Activated CD4-positive, alpha-beta T cell treated with anti-CD3 and anti-CD28 coated beads for 36 hours (primary cell): ENCODE data around the gene CYP11A1. TPM values are rescaled to one million over a fixed set of nuclear protein-coding genes. Genes with fewer than 3 reads are reported as not detected.

ENCODE experiments used
- ATAC-seq: fragments of 200-7000 bp; cut with Tn5 transposase; one replicate; pipeline ENCODE4 v1.10.0; 2021; ENCODE audit warnings: mild to moderate bottlenecking, moderate library complexity
- CTCF ChIA-PET: fragments of 350-600 bp; sonication (Branson Sonifier 250); formaldehyde crosslinking; loops from one replicate; lab custom pipeline; 2021; ENCODE audit warnings: antibody characterized with exemption; lab: Charles Lee
- POLR2A ChIA-PET: fragments of 350-600 bp; sonication (Branson Sonifier 250); formaldehyde crosslinking; loops from one replicate; lab custom pipeline; 2021; ENCODE audit warnings: antibody characterized with exemption, inconsistent platforms; lab: Charles Lee
- DNase-seq: peaks from one replicate; pipeline ENCODE4 v3.0.0-alpha.2; 2020
- H3K27ac Mint-ChIP-seq: one replicate; pipeline ENCODE4 v1.8.0; 2021; ENCODE audit warnings: mixed read lengths
- H3K27me3 Mint-ChIP-seq: one replicate; pipeline ENCODE4 v1.8.0; 2021; ENCODE audit warnings: mixed read lengths
- H3K36me3 Mint-ChIP-seq: one replicate; pipeline ENCODE4 v1.8.0; 2021; ENCODE audit warnings: low read depth, mixed read lengths
- H3K4me1 Mint-ChIP-seq: one replicate; pipeline ENCODE4 v1.8.0; 2021; ENCODE audit warnings: mixed read lengths
- H3K4me3 Mint-ChIP-seq: one replicate; pipeline ENCODE4 v1.8.0; 2021; ENCODE audit warnings: mild to moderate bottlenecking, moderate library complexity, mixed read lengths
- H3K9me3 Mint-ChIP-seq: one replicate; pipeline ENCODE4 v1.8.0; 2021; ENCODE audit warnings: low read depth, mixed read lengths
- intact Hi-C, 2 experiments: fragments of 100-400 bp; cut with DNase I in 1 of 2; cut with micrococcal nuclease in 1 of 2; formaldehyde crosslinking; loops; one replicate each; pipeline versions ENCODE4 v1.14.2 to v1.15.1; 2022 to 2024; cut with DNase I, micrococcal nuclease
- total RNA-seq, 2 experiments: library from RNA; stranded (reverse); gene quantifications; one replicate each; pipeline ENCODE4 v1.2.3, GENCODE V29; 2021

Gene CYP11A1
- total RNA-seq, 2 experiments from 2014 or later, result not detected

DNA sequence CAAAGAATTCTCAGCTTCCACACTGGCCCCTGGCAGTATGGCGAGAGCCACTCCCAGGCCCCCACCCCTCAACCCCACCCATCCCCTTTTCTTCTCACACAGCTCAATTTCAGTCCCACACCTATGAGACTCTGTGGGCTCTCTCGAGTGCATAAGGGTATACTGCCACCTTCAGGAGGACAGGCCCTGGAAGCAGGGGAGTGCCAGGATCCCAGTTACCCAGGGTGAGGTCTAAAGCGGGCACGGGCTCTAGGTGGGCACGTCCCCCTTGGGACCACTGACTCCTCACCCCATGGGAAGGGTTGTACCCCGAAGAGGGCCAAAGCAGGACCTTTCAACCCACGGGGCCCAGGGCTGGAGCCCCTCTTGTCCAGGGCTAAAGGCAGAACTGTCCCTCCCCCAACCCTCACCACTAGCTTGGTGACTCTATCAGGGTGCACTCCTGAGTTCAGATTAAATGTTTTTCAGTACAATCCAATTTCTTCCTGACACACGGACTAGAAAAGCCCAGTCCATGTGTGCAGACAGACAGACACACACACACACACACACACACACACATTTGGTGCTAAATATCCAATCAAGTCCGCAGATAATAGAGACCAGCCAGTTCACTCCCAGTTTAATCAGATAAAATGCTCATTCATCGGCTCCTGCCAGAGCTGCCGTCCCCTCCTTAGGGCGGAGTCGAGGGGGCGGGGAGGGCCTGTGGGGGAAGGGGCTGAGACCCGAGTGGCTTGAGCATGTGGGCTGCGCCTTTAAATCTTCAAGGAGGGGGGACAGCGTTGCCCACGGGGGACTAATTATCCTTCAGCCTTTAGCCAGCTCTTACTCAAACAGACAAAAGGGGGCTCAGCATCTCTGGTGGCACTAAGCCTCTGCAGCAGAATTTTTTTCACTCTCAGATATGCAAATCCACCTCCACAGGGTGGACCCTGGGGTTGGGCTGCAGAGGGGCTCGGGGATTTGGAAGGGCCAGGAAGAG is 59.3 kb downstream of the CYP11A1 start:
- ChIA-PET POLR2A (no interaction called here), CTCF (interaction anchor here (0.5 to 3.1 kb wide), 17 partner anchors 11 to 742 kb away, joined by 3 to 17 read pairs (median 3); no protein-coding TSS in a partner anchor)
- Mint-ChIP-seq H3K27ac (no peak overlapping the region), H3K4me1 (no peaks in the 10 kb centered on the region), H3K4me3 (no peak overlapping the region), H3K9me3 (no peaks in the 10 kb centered on the region), H3K27me3 (peaks cover 12% of the 10 kb centered on the region), H3K36me3 (no peaks in the 10 kb centered on the region)
- ATAC-seq (peak; percentile 81), DNase-seq (peak; percentile 62)
- intact Hi-C loops, result loop anchor here in 1 of 2 experiments (1.0 to 10.0 kb wide), 2 partner anchors 181 to 253 kb away; no protein-coding TSS in a partner anchor

- POLR2A ChIA-PET, result no interaction called here
- ATAC-seq (no peak), DNase-seq (no peak)
- no peaks in the 10 kb centered on the region for H3K36me3 Mint-ChIP-seq
- no peak overlapping the region for H3K27ac Mint-ChIP-seq
- CTCF ChIA-PET, result interaction anchor here (0.7 to 1.2 kb wide), 6 partner anchors 56 to 1344 kb away, joined by 3 to 6 read pairs (median 4); no protein-coding TSS in a partner anchor
- intact Hi-C loops, result loop anchor here in 1 of 2 experiments (1.0 to 10.0 kb wide), 2 partner anchors 179 to 252 kb away; no protein-coding TSS in a partner anchor
- no peak overlapping the region for H3K4me3 Mint-ChIP-seq
- H3K27me3 Mint-ChIP-seq, result peaks cover 15% of the 10 kb centered on the region
- no peaks in the 10 kb centered on the region for H3K9me3 Mint-ChIP-seq
- no peaks in the 10 kb centered on the region for H3K4me1 Mint-ChIP-seq
These were observed 60.6 kb downstream of the CYP11A1 start for GRCh38 chr15:74306781-74307217.

DNA sequence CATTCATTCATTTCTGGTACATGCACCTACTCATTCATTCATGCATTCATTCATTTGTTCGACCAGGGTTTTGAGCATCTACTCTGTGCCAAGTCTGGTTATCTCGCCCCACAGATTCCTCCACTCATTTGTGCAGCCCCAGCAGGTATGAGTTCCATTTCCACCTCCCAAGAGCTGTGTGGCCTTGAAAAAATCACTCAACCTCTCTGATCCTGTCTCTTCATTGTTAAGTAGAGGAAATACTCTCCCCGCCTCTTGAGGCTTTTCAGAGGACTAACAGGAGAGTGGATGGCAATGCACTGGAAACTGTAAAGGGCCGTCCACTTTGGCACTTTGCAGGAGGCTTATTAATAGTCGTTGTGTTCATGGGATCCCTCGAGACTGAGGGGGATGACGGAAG is 61.8 kb downstream of the CYP11A1 start:
- CTCF ChIA-PET, result no interaction called here

GRCh38 chr15:74304431-74304830 is 63.0 kb downstream of the CYP11A1 start:
- intact Hi-C loops, result loop anchor here in 1 of 2 experiments (10.0 kb wide), 1 partner anchor 250 kb away; no protein-coding TSS in a partner anchor
- ATAC-seq, result no peak
- Mint-ChIP-seq H3K9me3 (no peaks in the 10 kb centered on the region), H3K4me3 (no peak overlapping the region), H3K4me1 (no peaks in the 10 kb centered on the region), H3K27me3 (peaks cover 24% of the 10 kb centered on the region), H3K27ac (no peak overlapping the region), H3K36me3 (no peaks in the 10 kb centered on the region)
- CTCF ChIA-PET, result interaction anchor here (0.8 to 0.9 kb wide), 2 partner anchors 179 to 329 kb away, joined by 3 to 4 read pairs; no protein-coding TSS in a partner anchor
- POLR2A ChIA-PET, result no interaction called here
- DNase-seq, result no peak

More for the DNA sequence above, 61.8 kb downstream of the CYP11A1 start:
- Mint-ChIP-seq H3K36me3 (no peaks in the 10 kb centered on the region), H3K9me3 (no peaks in the 10 kb centered on the region), H3K27ac (no peak overlapping the region), H3K4me3 (no peak overlapping the region), H3K27me3 (peaks cover 18% of the 10 kb centered on the region), H3K4me1 (no peaks in the 10 kb centered on the region)
- ATAC-seq (no peak), DNase-seq (no peak)
- POLR2A ChIA-PET, result no interaction called here
- intact Hi-C loops, result loop anchor here in 1 of 2 experiments (10.0 kb wide), 1 partner anchor 251 kb away; no protein-coding TSS in a partner anchor

DNA sequence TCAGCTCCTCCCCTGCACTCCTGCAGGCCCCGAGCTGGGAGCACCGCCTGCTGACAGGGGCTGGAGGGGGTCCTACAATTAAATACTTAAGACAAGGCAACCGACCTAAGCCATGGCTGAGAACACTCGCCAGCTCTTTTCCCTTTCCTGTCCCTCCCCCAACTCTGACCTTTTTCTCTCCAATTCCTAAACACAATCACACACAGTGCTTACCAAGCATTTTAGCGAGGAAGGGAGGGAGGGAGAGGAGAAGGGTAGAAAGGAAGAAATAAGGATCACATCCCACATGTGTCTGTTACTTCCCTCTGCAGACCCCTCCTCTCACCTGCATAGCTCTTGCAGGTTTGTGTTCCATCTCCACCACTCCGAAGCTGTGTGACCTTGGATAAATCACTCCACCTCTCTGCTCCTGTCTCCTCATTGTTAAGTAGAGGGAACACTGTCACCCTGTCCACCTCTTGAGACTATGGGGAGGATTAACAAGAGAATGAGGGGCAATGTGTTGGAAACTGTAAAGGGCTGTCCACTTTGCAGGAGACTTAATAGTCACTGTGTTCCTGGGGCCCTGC is 63.6 kb downstream of the CYP11A1 start:
- no peak for ATAC-seq
- Mint-ChIP-seq H3K4me3 (no peak overlapping the region), H3K9me3 (no peaks in the 10 kb centered on the region), H3K27ac (no peak overlapping the region), H3K4me1 (no peaks in the 10 kb centered on the region), H3K27me3 (peaks cover 24% of the 10 kb centered on the region), H3K36me3 (no peaks in the 10 kb centered on the region)
- ChIA-PET CTCF (interaction anchor here (0.8 to 0.9 kb wide), 2 partner anchors 178 to 328 kb away, joined by 3 to 4 read pairs; no protein-coding TSS in a partner anchor), POLR2A (no interaction called here)
- no peak for DNase-seq
- intact Hi-C loops, result loop anchor here (1.0 to 10.0 kb wide), 4 partner anchors 177 to 331 kb away; no protein-coding TSS in a partner anchor

- POLR2A ChIA-PET, result no interaction called here
- no peaks in the 10 kb centered on the region for H3K4me1 Mint-ChIP-seq
- H3K9me3 Mint-ChIP-seq, result no peaks in the 10 kb centered on the region
- CTCF ChIA-PET, result no interaction called here
- H3K36me3 Mint-ChIP-seq, result no peaks in the 10 kb centered on the region
- DNase-seq, result peak; percentile 73
- peak; percentile 68 for ATAC-seq
- H3K27me3 Mint-ChIP-seq, result peaks cover 24% of the 10 kb centered on the region
- no peak overlapping the region for H3K4me3 Mint-ChIP-seq
- H3K27ac Mint-ChIP-seq, result no peak overlapping the region
- intact Hi-C loops, result loop anchor here (1.0 to 10.0 kb wide), 4 partner anchors 176 to 330 kb away; no protein-coding TSS in a partner anchor
These were observed 64.6 kb downstream of the CYP11A1 start for GRCh38 chr15:74302821-74303359.

DNA sequence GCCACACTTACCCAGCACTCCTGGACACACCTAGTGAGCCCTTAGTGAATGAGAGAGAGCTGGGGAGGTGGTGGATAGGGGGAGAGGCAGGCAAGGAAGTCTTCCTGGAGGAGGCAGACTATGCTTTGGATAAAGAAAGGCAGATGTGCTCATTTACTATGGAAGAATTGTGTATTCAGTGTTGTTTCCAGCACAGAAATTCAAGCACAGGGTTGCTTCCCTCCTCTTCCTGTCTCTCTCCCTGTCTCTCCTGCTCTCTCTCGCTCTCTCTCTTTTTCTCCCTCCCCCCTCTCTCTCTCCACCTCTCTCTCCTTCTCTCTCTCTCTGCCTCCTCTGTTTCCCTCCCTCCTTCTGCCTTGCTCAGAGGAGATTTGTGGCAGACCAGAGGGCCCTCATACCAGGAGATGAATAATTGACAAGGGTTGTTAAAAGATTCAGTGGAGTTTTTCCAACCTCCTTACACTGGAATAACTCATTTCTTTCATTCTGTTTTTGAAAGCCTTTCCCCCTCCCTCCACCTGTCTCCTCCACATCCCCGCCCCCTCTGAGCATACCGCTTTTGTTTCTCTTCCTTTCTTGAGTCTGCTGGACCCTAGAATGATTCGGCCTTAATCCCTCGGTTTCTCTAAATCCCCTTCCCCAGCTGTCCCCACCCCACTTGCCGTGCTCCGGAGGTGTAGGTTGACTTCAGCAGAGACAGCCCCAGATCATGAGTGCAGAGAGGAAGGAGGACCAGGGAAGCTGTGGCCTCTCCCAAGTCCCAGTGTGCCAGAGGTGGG is 65.7 kb downstream of the CYP11A1 start:
- ATAC-seq, result no peak
- CTCF ChIA-PET, result interaction anchor here (1.1 to 1.4 kb wide), 2 partner anchors 8 to 179 kb away, joined by 3 to 4 read pairs; no protein-coding TSS in a partner anchor

GRCh38 chr15:74300057-74300795 is 67.2 kb downstream of the CYP11A1 start:
- no peak for ATAC-seq
- H3K36me3 Mint-ChIP-seq, result no peaks in the 10 kb centered on the region
- H3K9me3 Mint-ChIP-seq, result no peaks in the 10 kb centered on the region
- POLR2A ChIA-PET, result no interaction called here
- H3K27me3 Mint-ChIP-seq, result peaks cover 17% of the 10 kb centered on the region
- H3K27ac Mint-ChIP-seq, result no peak overlapping the region
- intact Hi-C loops, result loop anchor here in 1 of 2 experiments (10.0 kb wide), 1 partner anchor 245 kb away; no protein-coding TSS in a partner anchor
- H3K4me3 Mint-ChIP-seq, result no peak overlapping the region
- no peak for DNase-seq
- H3K4me1 Mint-ChIP-seq, result no peaks in the 10 kb centered on the region
- CTCF ChIA-PET, result interaction anchor here (1.1 kb wide), 1 partner anchor 175 kb away, joined by 3 read pairs; no protein-coding TSS in a partner anchor

More for the DNA sequence above, 65.7 kb downstream of the CYP11A1 start:
- no peaks in the 10 kb centered on the region for H3K4me1 Mint-ChIP-seq
- H3K36me3 Mint-ChIP-seq, result no peaks in the 10 kb centered on the region
- no peak for DNase-seq
- no peak overlapping the region for H3K4me3 Mint-ChIP-seq
- H3K27ac Mint-ChIP-seq, result no peak overlapping the region
- POLR2A ChIA-PET, result no interaction called here
- peaks cover 24% of the 10 kb centered on the region for H3K27me3 Mint-ChIP-seq
- intact Hi-C loops, result loop anchor here in 1 of 2 experiments (2.0 to 10.0 kb wide), 2 partner anchors 247 to 329 kb away; no protein-coding TSS in a partner anchor
- H3K9me3 Mint-ChIP-seq, result no peaks in the 10 kb centered on the region

GRCh38 chr15:74297887-74298286 is 69.6 kb downstream of the CYP11A1 start:
- CTCF ChIA-PET, result interaction anchor here (1.0 kb wide), 2 partner anchors 9 to 11 kb away, joined by 3 read pairs; no protein-coding TSS in a partner anchor
- DNase-seq (no peak), ATAC-seq (no peak)
- no peaks in the 10 kb centered on the region for H3K36me3 Mint-ChIP-seq
- H3K27ac Mint-ChIP-seq, result no peak overlapping the region
- H3K4me1 Mint-ChIP-seq, result no peaks in the 10 kb centered on the region
- H3K27me3 Mint-ChIP-seq, result peaks cover 14% of the 10 kb centered on the region
- H3K4me3 Mint-ChIP-seq, result no peak overlapping the region
- H3K9me3 Mint-ChIP-seq, result no peaks in the 10 kb centered on the region
- POLR2A ChIA-PET, result interaction anchor here (0.6 kb wide), 1 partner anchor 121 kb away, joined by 5 read pairs; no protein-coding TSS in a partner anchor
- intact Hi-C loops, result loop anchor here in 1 of 2 experiments (10.0 kb wide), 1 partner anchor 443 kb away; no protein-coding TSS in a partner anchor
